ENCODE results near the gene PSAPL1. TPM values are rescaled to one million over a fixed set of nuclear protein-coding genes. Genes with fewer than 3 reads are reported as not detected.

The PSAPL1 gene
- total and polyA plus RNA-seq, 9 of the 15 experiments (the other 6 are each of a cell fraction or from before 2014, with no cell fraction given) = not detected

DNA sequence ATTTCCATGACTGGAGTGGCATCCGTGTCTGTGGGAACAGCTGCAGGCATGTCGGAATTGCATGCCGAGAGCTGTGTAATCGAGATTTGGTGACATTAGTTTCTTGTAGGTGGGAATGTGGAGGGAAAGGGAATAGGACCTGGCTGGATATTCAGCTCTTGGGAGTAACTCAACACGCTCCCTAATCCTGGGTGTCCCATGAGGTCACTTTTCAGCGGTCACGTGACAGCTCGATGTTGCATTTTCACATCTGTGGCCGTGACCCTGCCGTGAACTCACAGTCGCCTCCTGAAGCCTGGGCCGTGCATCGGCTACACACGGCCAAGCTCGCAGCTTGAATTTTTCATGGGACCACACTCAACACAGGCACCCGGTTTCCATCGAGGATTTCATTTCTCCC, 25.8 kb upstream of the PSAPL1 start (continued):
- TF ChIP-seq KDM5B (IDR thresholded peaks at IDR 0.05; ENCODE audit: insufficient replicate concordance, low read depth, low read length) (no peak), RAD51 (IDR thresholded peaks at IDR 0.05; ENCODE audit: borderline replicate concordance, low read depth) (peak; percentile 93)

DNA sequence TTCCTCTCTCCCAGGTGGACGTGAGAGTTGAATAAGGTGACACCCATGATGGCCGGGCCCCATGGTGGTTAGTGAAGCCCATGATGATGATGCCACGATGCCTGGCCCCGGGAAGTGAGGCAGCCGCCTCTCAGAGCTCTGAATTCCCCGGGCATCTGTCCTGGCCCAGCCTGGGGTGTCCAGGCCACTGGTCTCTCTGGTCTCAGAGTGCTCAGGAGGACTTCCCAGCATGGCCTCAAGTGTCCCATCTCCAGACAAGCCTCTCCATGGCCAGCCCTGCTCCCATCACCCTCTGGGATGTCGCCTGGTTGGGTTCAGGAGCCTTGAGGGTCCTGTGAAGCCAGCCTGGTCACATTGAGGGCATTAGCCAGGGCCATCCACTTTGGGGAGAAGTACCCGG, 24.7 kb upstream of the PSAPL1 start:
- Histone ChIP-seq H3K9ac (ENCODE audit: insufficient read depth in 1 of 2, low read depth in 2 of 2, low read length in 2 of 2) (no peak overlapping the region), H3K9me3 (replicated peaks; ENCODE audit: control insufficient read depth, insufficient read depth, low read depth, low read length) (no peaks in the 10 kb centered on the region), H3K79me2 (ENCODE audit: control insufficient read depth, insufficient read depth, low read length) (no peaks in the 10 kb centered on the region), H3K4me3 (no peak overlapping the region), H3K4me2 (ENCODE audit: insufficient read depth, low read length) (no peak overlapping the region), H3K4me1 (replicated peaks in 1 of 2; ENCODE audit: control insufficient read depth in 2 of 2, insufficient read depth in 2 of 2, low read length in 2 of 2) (no peaks in the 10 kb centered on the region; a peak in 2 of 5 replicates), H2AFZ (ENCODE audit: low read depth, low read length) (no peak overlapping the region), H3K27me3 (ENCODE audit: control insufficient read depth in 2 of 2, insufficient read depth in 2 of 2, low read length in 2 of 2) (peaks cover 0 to 49% of the 10 kb centered on the region in 2 experiments; a peak in 3 of 5 replicates), H3K27ac (ENCODE audit: extremely low read depth, low read depth, low read length) (no peak overlapping the region), H3K9me1 (ENCODE audit: control insufficient read depth, insufficient read depth, low read length) (no peaks in the 10 kb centered on the region), H4K20me1 (replicated peaks; ENCODE audit: control insufficient read depth, insufficient read depth, low read length) (peaks cover 14% of the 10 kb centered on the region), H3K36me3 (ENCODE audit: control insufficient read depth, insufficient read depth, low read length) (no peaks in the 10 kb centered on the region)
- ATAC-seq (no peak), FAIRE-seq (no peak), DNase-seq (ENCODE audit: extremely low read depth in 1 of 4, low spot score in 3 of 4) (no peak)
- CTCF ChIA-PET (ENCODE audit: low intra/inter-chr PET ratio) = no interaction called here
- no TSS peak for BruUV-seq (replicated peaks)
- 0% methylated on average over 7 of the region's 8 CpGs for WGBS (ENCODE audit: insufficient coverage, low coverage, missing lambda C conversion rate)
- POLR2A ChIA-PET = no interaction called here
- intact Hi-C loops (cut with micrococcal nuclease) (no loop called here), in situ Hi-C loops (cut with MboI) (no loop called here)
- no peak for TF ChIP-seq LCOR (CRISPR knock-in tag; IDR thresholded peaks at IDR 0.05)

DNA sequence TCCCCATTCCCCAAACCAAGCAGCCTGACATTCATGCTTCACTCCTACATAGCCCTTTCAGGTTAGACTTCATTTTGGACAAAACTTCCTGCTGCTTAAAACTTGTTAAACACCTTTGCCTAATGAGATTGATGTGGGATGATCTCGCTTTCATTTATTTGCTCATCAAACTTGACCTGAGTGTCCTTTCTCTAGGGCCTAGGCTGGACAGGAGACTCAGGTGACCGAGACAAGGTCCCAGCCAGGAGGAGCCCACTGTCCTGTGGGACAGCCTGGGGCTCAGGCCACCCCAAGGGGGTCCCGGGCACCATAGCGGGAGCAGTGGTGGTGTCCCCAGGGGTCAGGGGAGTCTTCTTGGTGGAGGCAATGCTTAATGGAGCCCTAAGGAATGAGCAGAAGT, 23.7 kb upstream of the PSAPL1 start:
- H2AFZ ChIP-seq (ENCODE audit: low read depth, low read length) = no peak overlapping the region
- ATAC-seq = no peak
- no peak overlapping the region for H3K4me2 ChIP-seq (ENCODE audit: insufficient read depth, low read length)
- ChIA-PET CTCF (ENCODE audit: low intra/inter-chr PET ratio) (no interaction called here), POLR2A (no interaction called here)
- H4K20me1 ChIP-seq (replicated peaks; ENCODE audit: control insufficient read depth, insufficient read depth, low read length) = peaks cover 14% of the 10 kb centered on the region
- no peaks in the 10 kb centered on the region for H3K36me3 ChIP-seq (ENCODE audit: control insufficient read depth, insufficient read depth, low read length)
- no peak overlapping the region for H3K27ac ChIP-seq (ENCODE audit: extremely low read depth, low read depth, low read length)
- H3K79me2 ChIP-seq (ENCODE audit: control insufficient read depth, insufficient read depth, low read length) = no peaks in the 10 kb centered on the region
- intact Hi-C loops (cut with micrococcal nuclease) = no loop called here
- H3K4me1 ChIP-seq (replicated peaks in 1 of 2; ENCODE audit: control insufficient read depth in 2 of 2, insufficient read depth in 2 of 2, low read length in 2 of 2) = no peaks in the 10 kb centered on the region; a peak in 2 of 5 replicates
- H3K27me3 ChIP-seq (ENCODE audit: control insufficient read depth in 2 of 2, insufficient read depth in 2 of 2, low read length in 2 of 2) = peaks cover 0 to 39% of the 10 kb centered on the region in 2 experiments; a peak in 3 of 5 replicates
- 0% methylated on average over 4 of the region's 4 CpGs for WGBS (ENCODE audit: insufficient coverage, low coverage, missing lambda C conversion rate)
- H3K9me3 ChIP-seq (replicated peaks; ENCODE audit: control insufficient read depth, insufficient read depth, low read depth, low read length) = no peaks in the 10 kb centered on the region
- DNase-seq (ENCODE audit: extremely low read depth in 1 of 4, low spot score in 3 of 4) = no peak
- BruUV-seq (replicated peaks) = no TSS peak
- FAIRE-seq = no peak
- no peak overlapping the region for H3K9ac ChIP-seq (ENCODE audit: insufficient read depth in 1 of 2, low read depth in 2 of 2, low read length in 2 of 2)
- no peaks in the 10 kb centered on the region for H3K9me1 ChIP-seq (ENCODE audit: control insufficient read depth, insufficient read depth, low read length)
- no peak overlapping the region for H3K4me3 ChIP-seq
- in situ Hi-C loops (cut with MboI) = no loop called here
- TF ChIP-seq XRCC5 (IDR thresholded peaks at IDR 0.05; ENCODE audit: low read depth, low read length) (no peak), NR2C1 (IDR thresholded peaks at IDR 0.05) (no peak), NR2C1 (tag; IDR thresholded peaks at IDR 0.05) (no peak), ZNF57 (CRISPR knock-in tag; IDR thresholded peaks at IDR 0.05) (no peak), RAD21 (CRISPR knock-in tag; conservative IDR thresholded peaks at IDR 0.05 in 1 of 2, IDR thresholded peaks at IDR 0.05 in 1 of 2) (no peak), KDM2B (CRISPR knock-in tag; IDR thresholded peaks at IDR 0.05) (no peak), SMAD2 (IDR thresholded peaks at IDR 0.05; ENCODE audit: low read depth, low read length) (no peak)
- TF ChIP-seq, protein P1, sequence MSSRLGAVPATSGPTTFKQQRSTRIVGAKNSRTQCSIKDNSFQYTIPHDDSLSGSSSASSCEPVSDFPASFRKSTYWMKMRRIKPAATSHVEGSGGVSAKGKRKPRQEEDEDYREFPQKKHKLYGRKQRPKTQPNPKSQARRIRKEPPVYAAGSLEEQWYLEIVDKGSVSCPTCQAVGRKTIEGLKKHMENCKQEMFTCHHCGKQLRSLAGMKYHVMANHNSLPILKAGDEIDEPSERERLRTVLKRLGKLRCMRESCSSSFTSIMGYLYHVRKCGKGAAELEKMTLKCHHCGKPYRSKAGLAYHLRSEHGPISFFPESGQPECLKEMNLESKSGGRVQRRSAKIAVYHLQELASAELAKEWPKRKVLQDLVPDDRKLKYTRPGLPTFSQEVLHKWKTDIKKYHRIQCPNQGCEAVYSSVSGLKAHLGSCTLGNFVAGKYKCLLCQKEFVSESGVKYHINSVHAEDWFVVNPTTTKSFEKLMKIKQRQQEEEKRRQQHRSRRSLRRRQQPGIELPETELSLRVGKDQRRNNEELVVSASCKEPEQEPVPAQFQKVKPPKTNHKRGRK (tag; IDR thresholded peaks at IDR 0.05) = no peak
- TF ChIP-seq, protein P2, sequence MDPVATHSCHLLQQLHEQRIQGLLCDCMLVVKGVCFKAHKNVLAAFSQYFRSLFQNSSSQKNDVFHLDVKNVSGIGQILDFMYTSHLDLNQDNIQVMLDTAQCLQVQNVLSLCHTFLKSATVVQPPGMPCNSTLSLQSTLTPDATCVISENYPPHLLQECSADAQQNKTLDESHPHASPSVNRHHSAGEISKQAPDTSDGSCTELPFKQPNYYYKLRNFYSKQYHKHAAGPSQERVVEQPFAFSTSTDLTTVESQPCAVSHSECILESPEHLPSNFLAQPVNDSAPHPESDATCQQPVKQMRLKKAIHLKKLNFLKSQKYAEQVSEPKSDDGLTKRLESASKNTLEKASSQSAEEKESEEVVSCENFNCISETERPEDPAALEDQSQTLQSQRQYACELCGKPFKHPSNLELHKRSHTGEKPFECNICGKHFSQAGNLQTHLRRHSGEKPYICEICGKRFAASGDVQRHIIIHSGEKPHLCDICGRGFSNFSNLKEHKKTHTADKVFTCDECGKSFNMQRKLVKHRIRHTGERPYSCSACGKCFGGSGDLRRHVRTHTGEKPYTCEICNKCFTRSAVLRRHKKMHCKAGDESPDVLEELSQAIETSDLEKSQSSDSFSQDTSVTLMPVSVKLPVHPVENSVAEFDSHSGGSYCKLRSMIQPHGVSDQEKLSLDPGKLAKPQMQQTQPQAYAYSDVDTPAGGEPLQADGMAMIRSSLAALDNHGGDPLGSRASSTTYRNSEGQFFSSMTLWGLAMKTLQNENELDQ (CRISPR knock-in tag; IDR thresholded peaks at IDR 0.05; ENCODE audit: borderline replicate concordance) = no peak
